SK-N-SH treated with all-trans-retinoic acid at 6 μM for 48 hours (cell line): Measurements from ENCODE around the gene GFPT2.

Experiments
- CREB5 ChIP-seq: fragments of 250-450 bp; sonication (Bioruptor Pico); IDR thresholded peaks from 2 replicates; pipeline ENCODE4 v1.5.1; 2020; ENCODE audit warnings: low read depth, mild to moderate bottlenecking, moderate library complexity
- GLIS3 ChIP-seq: fragments of 250-450 bp; sonication (Bioruptor Pico); IDR thresholded peaks from 2 replicates; pipeline ENCODE4 v1.5.0; 2020; ENCODE audit warnings: mild to moderate bottlenecking, moderate library complexity
- SNAI2 ChIP-seq: fragments of 250-450 bp; sonication (Bioruptor Pico); IDR thresholded peaks from 2 replicates; pipeline ENCODE4 v1.5.0; 2020; ENCODE audit warnings: mild to moderate bottlenecking, moderate library complexity
- ZC3H10 ChIP-seq: fragments of 250-450 bp; sonication (Bioruptor Pico); IDR thresholded peaks from 2 replicates; pipeline ENCODE4 v1.5.1; 2021; ENCODE audit warnings: mild to moderate bottlenecking, moderate library complexity
- ZFP3 ChIP-seq: fragments of 250-450 bp; sonication (Bioruptor Pico); IDR thresholded peaks from 2 replicates; pipeline ENCODE4 v1.5.0; 2020; ENCODE audit warnings: mild to moderate bottlenecking, moderate library complexity
- ZFP30 ChIP-seq: fragments of 450-650 bp; formaldehyde crosslinking; IDR thresholded peaks from 2 replicates; pipeline ENCODE4 v1.5.0; 2022; ENCODE audit warnings: mild to moderate bottlenecking, moderate library complexity
- ZNF565 ChIP-seq: fragments of 450-650 bp; formaldehyde crosslinking; conservative IDR thresholded peaks from 2 replicates; pipeline ENCODE4 v1.5.0; 2020; ENCODE audit warnings: low read depth, mild to moderate bottlenecking, moderate library complexity
- ZNF70 ChIP-seq: fragments of 450-650 bp; formaldehyde crosslinking; IDR thresholded peaks from 2 replicates; pipeline ENCODE4 v1.5.0; 2020; ENCODE audit warnings: mild to moderate bottlenecking, moderate library complexity

DNA sequence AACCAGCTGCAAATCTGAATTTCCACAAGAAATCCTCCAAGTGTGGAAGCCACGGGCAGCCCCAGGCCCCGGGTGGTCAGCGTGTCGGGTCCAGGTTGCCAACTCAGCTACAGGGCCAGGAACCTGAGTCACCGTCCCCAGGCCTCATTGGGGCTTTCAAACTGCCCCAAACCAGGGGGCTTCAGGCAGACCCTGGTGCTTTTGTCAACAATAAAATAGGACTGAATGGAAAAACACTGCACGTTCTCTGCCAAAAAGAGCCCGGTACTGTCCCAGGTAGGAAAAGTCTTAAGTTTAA is 24.0 kb downstream of the GFPT2 start:
- TF ChIP-seq SNAI2 (CRISPR knock-in tag) (no peak), ZFP3 (CRISPR knock-in tag) (no peak), ZNF70 (no peak), ZNF565 (CRISPR knock-in tag) (no peak), ZFP30 (CRISPR knock-in tag) (no peak), ZC3H10 (CRISPR knock-in tag) (no peak), GLIS3 (no peak), CREB5 (CRISPR knock-in tag) (no peak)
